ENCODE data around the gene RGS6.

- TF ChIP-seq EZH2phosphoT487 (IDR thresholded peaks at IDR 0.05; ENCODE audit: borderline replicate concordance, low read length) = no peak
- no peak for TF ChIP-seq CTCF (IDR thresholded peaks at IDR 0.05; ENCODE audit: low read depth, low read length, poor library complexity, severe bottlenecking)
Measured at GRCh38 chr14:72540836-72541235, 608.6 kb downstream of the RGS6 start.

All from DOHH2 (cell line).